Endothelial cell of umbilical vein (primary cell): ENCODE results near the gene RNF5. TPM values are rescaled to one million over a fixed set of nuclear protein-coding genes. Genes with fewer than 3 reads are reported as not detected.

Source experiments
- BruUV-seq: library from RNA; stranded (reverse); fragments of 400-500 nt; replicated peaks from 2 replicates; lab custom pipeline; 2021; lab: Mats Ljungman, UMichigan
- CTCF ChIA-PET: fragments of 300-600, 350-600 bp; sonication (Branson Sonifier 250); formaldehyde crosslinking; loops from one replicate; lab custom pipeline; 2021; ENCODE audit warnings: antibody characterized with exemption, inconsistent platforms; lab: Charles Lee
- POLR2A ChIA-PET: fragments of 300-600, 350-600 bp; sonication (Branson Sonifier 250); formaldehyde crosslinking; loops from one replicate; lab custom pipeline; 2021; ENCODE audit warnings: antibody characterized with exemption, inconsistent platforms; lab: Charles Lee
- DNase-seq: peaks from one replicate; pipeline ENCODE4 v3.0.0-alpha.2; 2011; ENCODE audit warnings: low read depth, low spot score
- FAIRE-seq: peaks from 2 replicates; lab custom pipeline; 2011; peaks lifted over from hg19 to GRCh38; lab: Jason Lieb, UNC
- H2AFZ ChIP-seq: 2 replicates; pipeline ENCODE4 v1.6.0; 2012; ENCODE audit warnings: low read depth, low read length, control low read depth, inconsistent platforms
- H3K27ac ChIP-seq: 2 replicates; pipeline ENCODE4 v1.5.1; 2011; ENCODE audit warnings: low read depth, mild to moderate bottlenecking, control low read depth, low read length, moderate library complexity; ENCODE audit not compliant: insufficient read depth
- H3K27me3 ChIP-seq, 2 experiments: 2 replicates each; pipeline versions ENCODE4 v1.6.0 to v1.6.1; 2011; ENCODE audit warnings: low read length in 2 of 2, mixed read lengths in 1 of 2; ENCODE audit not compliant: control insufficient read depth in 2 of 2, insufficient read depth in 2 of 2
- H3K36me3 ChIP-seq, 2 experiments: 2 replicates in 1 of 2; 3 replicates in 1 of 2; pipeline ENCODE4 v1.5.1; 2011; ENCODE audit warnings: low read length in 2 of 2, mild to moderate bottlenecking in 1 of 2, moderate library complexity in 1 of 2; ENCODE audit not compliant: control insufficient read depth in 2 of 2, insufficient read depth in 2 of 2; ENCODE audit errors: extremely low read depth in 1 of 2
- H3K4me1 ChIP-seq: 3 replicates; pipeline ENCODE4 v1.5.1; 2011; ENCODE audit warnings: mild to moderate bottlenecking, low read length; ENCODE audit not compliant: control insufficient read depth, insufficient read depth; ENCODE audit errors: extremely low read depth
- H3K4me2 ChIP-seq: 2 replicates; pipeline ENCODE4 v1.6.1; 2011; ENCODE audit warnings: low read length, control low read depth, mixed read lengths; ENCODE audit not compliant: insufficient read depth
- H3K4me3 ChIP-seq, 3 experiments: fragments of 200-600 bp in 1 of 3; sonication (generic), shearing (Covaris generic) in 1 of 3; replicated peaks in 1 of 3; 2 replicates each; pipeline ENCODE4 v1.5.1; 2011 to 2016; ENCODE audit warnings: control low read depth in 3 of 3, low read length in 3 of 3, mild to moderate bottlenecking in 2 of 3, inconsistent platforms in 1 of 3, low read depth in 1 of 3, moderate library complexity in 1 of 3; ENCODE audit not compliant: insufficient read depth in 1 of 3
- H3K79me2 ChIP-seq: 2 replicates; pipeline ENCODE4 v1.6.0; 2012; ENCODE audit warnings: low read length, inconsistent platforms; ENCODE audit not compliant: control insufficient read depth, insufficient read depth
- H3K9ac ChIP-seq: replicated peaks from 2 replicates; pipeline ENCODE3; 2011; ENCODE audit warnings: low read length, control low read depth; ENCODE audit not compliant: insufficient read depth; ENCODE audit errors: extremely low read depth
- H3K9me1 ChIP-seq: replicated peaks from 3 replicates; pipeline ENCODE4 v1.6.0; 2011; ENCODE audit warnings: mild to moderate bottlenecking, low read length; ENCODE audit not compliant: control insufficient read depth, insufficient read depth; ENCODE audit errors: extremely low read depth
- H3K9me3 ChIP-seq: replicated peaks from 2 replicates; pipeline ENCODE4 v1.5.1; 2012; ENCODE audit warnings: low read length, inconsistent platforms; ENCODE audit not compliant: control insufficient read depth, insufficient read depth
- H4K20me1 ChIP-seq: replicated peaks from 2 replicates; pipeline ENCODE3; 2011; ENCODE audit warnings: mild to moderate bottlenecking, low read length; ENCODE audit not compliant: control insufficient read depth, insufficient read depth; ENCODE audit errors: extremely low read depth
- CTCF ChIP-seq, 2 donors: IDR thresholded peaks; 1 replicate in 1 of 2; 2 replicates in 1 of 2; pipeline ENCODE4 v1.5.1; 2011; ENCODE audit warnings: low read length in 2 of 2, mild to moderate bottlenecking in 2 of 2, moderate library complexity in 2 of 2, control low read depth in 1 of 2, inconsistent platforms in 1 of 2, low read depth in 1 of 2; ENCODE audit not compliant: insufficient read depth in 1 of 2; ENCODE audit errors: extremely low read depth in 1 of 2
- EZH2 ChIP-seq: IDR thresholded peaks from 2 replicates; pipeline ENCODE4 v1.6.1; 2012; ENCODE audit warnings: borderline replicate concordance, low read depth, mild to moderate bottlenecking, moderate library complexity, low read length, inconsistent platforms; ENCODE audit not compliant: severe bottlenecking
- FOS ChIP-seq: IDR thresholded peaks from 2 replicates; pipeline ENCODE4 v1.6.1; 2011; ENCODE audit warnings: mild to moderate bottlenecking, low read length, moderate library complexity, borderline replicate concordance; ENCODE audit not compliant: insufficient read depth
- GATA2 ChIP-seq: IDR thresholded peaks from 2 replicates; pipeline ENCODE4 v1.7.0; 2011; ENCODE audit warnings: low read depth, mild to moderate bottlenecking, moderate library complexity, mixed read lengths, low read length; ENCODE audit not compliant: insufficient read length, insufficient read depth
- JUN ChIP-seq: IDR thresholded peaks from 2 replicates; pipeline ENCODE4 v1.6.1; 2011; ENCODE audit warnings: borderline replicate concordance, low read depth; ENCODE audit not compliant: insufficient read length, insufficient read depth
- MAX ChIP-seq: IDR thresholded peaks from 2 replicates; pipeline ENCODE4 v1.6.1; 2011; ENCODE audit not compliant: insufficient read depth, insufficient read length
- MYC ChIP-seq: IDR thresholded peaks from one replicate; pipeline ENCODE4 v1.6.1; 2011; ENCODE audit warnings: mild to moderate bottlenecking, low read depth, low read length
- POLR2A ChIP-seq: IDR thresholded peaks from 2 replicates; pipeline ENCODE4 v1.6.1; 2012; ENCODE audit warnings: low read depth, mild to moderate bottlenecking, control low read depth, low read length
- POLR2AphosphoS5 ChIP-seq: IDR thresholded peaks from 2 replicates; pipeline ENCODE4 v1.6.1; 2012; ENCODE audit warnings: low read depth, mild to moderate bottlenecking, control low read depth, low read length, moderate library complexity; ENCODE audit not compliant: insufficient read depth
- dilution Hi-C: fragments of 300-500 bp; cut with MboI; formaldehyde crosslinking; loops from one replicate; pipeline ENCODE4 v1.15.0; 2019; ENCODE audit warnings: low sequenced_read_pairs; ENCODE audit not compliant: extremely low pct_ligation_motif_present
- intact Hi-C: fragments of 100-400 bp; cut with micrococcal nuclease; formaldehyde crosslinking; loops from one replicate; pipeline ENCODE4 v1.10.0; 2022
- polyA plus RNA-seq, 4 experiments: library from polyadenylated mRNA; depleted of rRNA in 3 of 4; stranded (reverse) in 3 of 4; unstranded in 1 of 4; fragments of >200 nt; gene quantifications; 2 replicates each; pipeline versions ENCODE4 v1.2.1 to v1.2.3, GENCODE V29; 2011 to 2012; ENCODE audit warnings: missing spikeins in 1 of 4
- total RNA-seq: library from RNA; stranded (reverse); gene quantifications from 2 replicates; pipeline ENCODE4 v1.2.3, GENCODE V29; 2021

The RNF5 gene
- total and polyA plus RNA-seq, 2 donors (not counting 3 experiments of a cell fraction or from before 2014, with no cell fraction given): 49.2 to 100 TPM

GRCh38 chr6:32128751-32129296 is 49.4 kb upstream of the RNF5 start:
- H3K9me3 ChIP-seq: no peaks in the 10 kb centered on the region
- intact Hi-C loops (loop anchor here (1.0 kb wide), 2 partner anchors 61 to 126 kb away; partner anchors contain the start of gene PBX2), dilution Hi-C loops (no loop called here)
- ChIA-PET CTCF (interaction anchor here (0.8 to 3.5 kb wide), 5 partner anchors 10 to 67 kb away, joined by 3 to 17 read pairs (median 4); partner anchors contain the start of gene PBX2), POLR2A (interaction anchor here (0.6 to 1.1 kb wide), 3 partner anchors 48 to 94 kb away, joined by 4 read pairs; no protein-coding TSS in a partner anchor)
- FAIRE-seq (no peak), DNase-seq (no peak)
- BruUV-seq: no TSS peak
- H3K4me3 ChIP-seq: no peak overlapping the region
- H3K4me1 ChIP-seq: peaks cover 20% of the 10 kb centered on the region
- no peak overlapping the region for H2AFZ ChIP-seq
- no peaks in the 10 kb centered on the region for H3K27me3 ChIP-seq
- peaks cover 3 to 15% of the 10 kb centered on the region in 2 experiments for H3K36me3 ChIP-seq
- peak overlapping the region; percentile 13 for H3K27ac ChIP-seq
- H3K79me2 ChIP-seq: peaks cover 11% of the 10 kb centered on the region
- H3K9me1 ChIP-seq: no peaks in the 10 kb centered on the region
- no peaks in the 10 kb centered on the region for H4K20me1 ChIP-seq
- peak overlapping the region; percentile 95 for H3K4me2 ChIP-seq
- TF ChIP-seq FOS (no peak), EZH2 (no peak), MYC (no peak), MAX (no peak), GATA2 (no peak), CTCF (IDR thresholded peaks at IDR 0.05; ENCODE audit: extremely low read depth in 1 of 2, insufficient read depth in 1 of 2, low read depth in 1 of 2, low read length in 2 of 2) (no peak), POLR2AphosphoS5 (no peak), POLR2A (no peak), JUN (no peak)
- H3K9ac ChIP-seq: no peak overlapping the region
